ENCODE measurements around the gene FXYD4.

DNA sequence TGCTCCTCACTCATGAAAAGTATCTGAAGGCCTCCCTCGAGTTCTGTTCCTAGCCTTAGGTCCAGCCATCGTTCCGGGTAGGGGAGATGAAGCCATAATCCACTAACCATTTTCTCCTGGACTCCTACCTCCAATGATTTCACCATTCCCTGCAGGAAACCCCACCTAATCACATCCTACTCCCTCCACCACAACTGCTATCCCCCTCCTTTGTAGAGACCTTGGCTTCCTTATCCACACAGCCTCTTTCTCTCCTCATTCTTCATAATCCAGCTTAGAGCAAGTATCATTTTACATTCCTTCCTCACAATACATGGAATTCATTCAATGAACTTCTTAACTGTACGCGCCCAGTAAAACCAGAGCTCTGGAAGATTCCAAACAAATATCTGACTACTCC is 18.9 kb downstream of the FXYD4 start:
- no peak for TF ChIP-seq EZH2 (IDR thresholded peaks at IDR 0.05; ENCODE audit: borderline replicate concordance)
- TF ChIP-seq, protein P1, sequence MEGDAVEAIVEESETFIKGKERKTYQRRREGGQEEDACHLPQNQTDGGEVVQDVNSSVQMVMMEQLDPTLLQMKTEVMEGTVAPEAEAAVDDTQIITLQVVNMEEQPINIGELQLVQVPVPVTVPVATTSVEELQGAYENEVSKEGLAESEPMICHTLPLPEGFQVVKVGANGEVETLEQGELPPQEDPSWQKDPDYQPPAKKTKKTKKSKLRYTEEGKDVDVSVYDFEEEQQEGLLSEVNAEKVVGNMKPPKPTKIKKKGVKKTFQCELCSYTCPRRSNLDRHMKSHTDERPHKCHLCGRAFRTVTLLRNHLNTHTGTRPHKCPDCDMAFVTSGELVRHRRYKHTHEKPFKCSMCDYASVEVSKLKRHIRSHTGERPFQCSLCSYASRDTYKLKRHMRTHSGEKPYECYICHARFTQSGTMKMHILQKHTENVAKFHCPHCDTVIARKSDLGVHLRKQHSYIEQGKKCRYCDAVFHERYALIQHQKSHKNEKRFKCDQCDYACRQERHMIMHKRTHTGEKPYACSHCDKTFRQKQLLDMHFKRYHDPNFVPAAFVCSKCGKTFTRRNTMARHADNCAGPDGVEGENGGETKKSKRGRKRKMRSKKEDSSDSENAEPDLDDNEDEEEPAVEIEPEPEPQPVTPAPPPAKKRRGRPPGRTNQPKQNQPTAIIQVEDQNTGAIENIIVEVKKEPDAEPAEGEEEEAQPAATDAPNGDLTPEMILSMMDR (IDR thresholded peaks at IDR 0.05; ENCODE audit: poor library complexity): no peak

Measured in hepatocyte (in vitro differentiated cells).